HL-60 (cell line): ENCODE measurements around the gene ACSL4.

Experiments used
- DNase-seq, 2 experiments: peaks; one replicate each; pipeline ENCODE4 v3.0.0-alpha.2; 2010 to 2020; ENCODE audit warnings: low read depth in 1 of 2, low spot score in 1 of 2
- H3K27ac ChIP-seq: fragments of 250-450 bp; sonication (Bioruptor Pico); replicated peaks from 2 replicates; pipeline ENCODE4 v1.5.1; 2020; ENCODE audit warnings: mild to moderate bottlenecking, moderate library complexity
- H3K27me3 ChIP-seq: fragments of 250-450 bp; sonication (Bioruptor Pico); 2 replicates; pipeline ENCODE4 v1.5.1; 2021; ENCODE audit warnings: mild to moderate bottlenecking, moderate library complexity; ENCODE audit not compliant: insufficient read depth, poor library complexity, severe bottlenecking
- H3K4me3 ChIP-seq: replicated peaks from 2 replicates; pipeline ENCODE4 v1.5.1; 2011; ENCODE audit warnings: mild to moderate bottlenecking, control low read depth, low read length; ENCODE audit not compliant: insufficient read depth
- CTCF ChIP-seq: IDR thresholded peaks from one replicate; pipeline ENCODE4 v1.5.1; 2011; ENCODE audit warnings: low read length, control low read depth, inconsistent platforms; ENCODE audit not compliant: insufficient read depth
- GABPA ChIP-seq: IDR thresholded peaks from 2 replicates; pipeline ENCODE4 v1.6.1; 2012; ENCODE audit warnings: low read depth
- POLR2AphosphoS5 ChIP-seq: IDR thresholded peaks from 2 replicates; pipeline ENCODE4 v1.6.1; 2012; ENCODE audit warnings: low read depth
- SPI1 ChIP-seq: IDR thresholded peaks from 2 replicates; pipeline ENCODE4 v1.6.1; 2012; ENCODE audit warnings: low read depth, mild to moderate bottlenecking, borderline replicate concordance
- TF ChIP-seq, protein P1 (sequence below): IDR thresholded peaks from 2 replicates; pipeline ENCODE4 v1.6.1; 2012; ENCODE audit warnings: low read depth; ENCODE audit not compliant: insufficient replicate concordance

ACSL4 gene

DNA sequence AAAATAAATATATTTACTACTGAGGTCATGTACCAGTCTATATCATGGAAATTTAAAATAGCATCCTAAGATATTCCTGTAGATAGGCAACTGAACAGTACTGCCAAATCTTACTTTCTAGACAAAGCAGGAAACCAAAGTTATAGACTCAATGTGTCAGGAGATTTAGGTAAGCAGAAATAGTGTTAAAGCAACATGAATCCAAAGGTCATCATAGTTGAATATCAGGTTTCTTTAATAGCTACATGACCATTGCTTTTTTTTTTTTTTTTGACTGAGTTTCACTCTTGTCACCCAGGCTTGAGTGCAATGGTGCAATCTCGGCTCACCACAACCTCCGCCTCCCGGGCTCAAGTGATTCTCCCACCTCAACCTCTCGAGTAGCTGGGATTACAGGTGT is 20.2 kb upstream of the ACSL4 start:
- no peaks in the 10 kb centered on the region for H3K27me3 ChIP-seq
- no peak overlapping the region for H3K27ac ChIP-seq
- no peak for DNase-seq
- TF ChIP-seq SPI1 = no peak
- TF ChIP-seq GABPA = no peak
- no peak for TF ChIP-seq CTCF
- no peak for TF ChIP-seq POLR2AphosphoS5
- TF ChIP-seq, protein P1, sequence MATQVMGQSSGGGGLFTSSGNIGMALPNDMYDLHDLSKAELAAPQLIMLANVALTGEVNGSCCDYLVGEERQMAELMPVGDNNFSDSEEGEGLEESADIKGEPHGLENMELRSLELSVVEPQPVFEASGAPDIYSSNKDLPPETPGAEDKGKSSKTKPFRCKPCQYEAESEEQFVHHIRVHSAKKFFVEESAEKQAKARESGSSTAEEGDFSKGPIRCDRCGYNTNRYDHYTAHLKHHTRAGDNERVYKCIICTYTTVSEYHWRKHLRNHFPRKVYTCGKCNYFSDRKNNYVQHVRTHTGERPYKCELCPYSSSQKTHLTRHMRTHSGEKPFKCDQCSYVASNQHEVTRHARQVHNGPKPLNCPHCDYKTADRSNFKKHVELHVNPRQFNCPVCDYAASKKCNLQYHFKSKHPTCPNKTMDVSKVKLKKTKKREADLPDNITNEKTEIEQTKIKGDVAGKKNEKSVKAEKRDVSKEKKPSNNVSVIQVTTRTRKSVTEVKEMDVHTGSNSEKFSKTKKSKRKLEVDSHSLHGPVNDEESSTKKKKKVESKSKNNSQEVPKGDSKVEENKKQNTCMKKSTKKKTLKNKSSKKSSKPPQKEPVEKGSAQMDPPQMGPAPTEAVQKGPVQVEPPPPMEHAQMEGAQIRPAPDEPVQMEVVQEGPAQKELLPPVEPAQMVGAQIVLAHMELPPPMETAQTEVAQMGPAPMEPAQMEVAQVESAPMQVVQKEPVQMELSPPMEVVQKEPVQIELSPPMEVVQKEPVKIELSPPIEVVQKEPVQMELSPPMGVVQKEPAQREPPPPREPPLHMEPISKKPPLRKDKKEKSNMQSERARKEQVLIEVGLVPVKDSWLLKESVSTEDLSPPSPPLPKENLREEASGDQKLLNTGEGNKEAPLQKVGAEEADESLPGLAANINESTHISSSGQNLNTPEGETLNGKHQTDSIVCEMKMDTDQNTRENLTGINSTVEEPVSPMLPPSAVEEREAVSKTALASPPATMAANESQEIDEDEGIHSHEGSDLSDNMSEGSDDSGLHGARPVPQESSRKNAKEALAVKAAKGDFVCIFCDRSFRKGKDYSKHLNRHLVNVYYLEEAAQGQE = no peak
- H3K4me3 ChIP-seq = no peak overlapping the region

- Histone ChIP-seq H3K27me3 (no peaks in the 10 kb centered on the region), H3K27ac (no peak overlapping the region), H3K4me3 (no peak overlapping the region)
- TF ChIP-seq POLR2AphosphoS5 (no peak), GABPA (no peak), SPI1 (no peak), CTCF (no peak)
- TF ChIP-seq, protein P1 = no peak
- DNase-seq = no peak
Measured at GRCh38 chrX:109751698-109752097, 18.6 kb upstream of the ACSL4 start.

GRCh38 chrX:109749207-109749606 is 16.1 kb upstream of the ACSL4 start:
- Histone ChIP-seq H3K27ac (no peak overlapping the region), H3K4me3 (no peak overlapping the region), H3K27me3 (no peaks in the 10 kb centered on the region)
- no peak for DNase-seq
- TF ChIP-seq CTCF (no peak), SPI1 (no peak)
- TF ChIP-seq, protein P1 = no peak
